Measurements from ENCODE around the gene SHC2. TPM values are rescaled to one million over a fixed set of nuclear protein-coding genes. Genes with fewer than 3 reads are reported as not detected.

The SHC2 gene
- total RNA-seq, 1 experiment from 2014 or later, result 16.6 TPM

- Histone ChIP-seq H3K27ac (ENCODE audit: insufficient read length, low read depth, low read length) (no peak overlapping the region), H2BK120ac (ENCODE audit: low read depth, low read length, poor library complexity, severe bottlenecking) (no peak overlapping the region), H3K9me3 (ENCODE audit: control insufficient read depth, low read depth, low read length) (no peaks in the 10 kb centered on the region), H4K8ac (replicated peaks; ENCODE audit: insufficient read length, low read depth, low read length) (no peak overlapping the region), H2BK12ac (ENCODE audit: insufficient read length, low read depth, low read length) (no peak overlapping the region), H3K9ac (ENCODE audit: extremely low read depth, insufficient read length, low read length) (no peak overlapping the region), H3K18ac (ENCODE audit: insufficient read length, low read depth, low read length) (no peak overlapping the region), H4K5ac (ENCODE audit: insufficient read length, low read depth, low read length) (no peak overlapping the region), H2BK20ac (ENCODE audit: low read depth, low read length, poor library complexity, severe bottlenecking) (no peak overlapping the region), H3K79me2 (ENCODE audit: insufficient read depth, low read length) (no peaks in the 10 kb centered on the region), H2BK5ac (ENCODE audit: insufficient read length, low read length) (no peak overlapping the region), H3K79me1 (ENCODE audit: insufficient read depth, low read depth, low read length, poor library complexity, severe bottlenecking) (no peaks in the 10 kb centered on the region), H3K23me2 (ENCODE audit: insufficient read length, low read depth, low read length, poor library complexity, severe bottlenecking) (peaks cover 5% of the 10 kb centered on the region), H3K27me3 (ENCODE audit: insufficient read depth, low read length) (no peaks in the 10 kb centered on the region; the same call in 1 of the 2 replicates), H4K20me1 (ENCODE audit: control insufficient read depth, insufficient read depth, insufficient read length) (peaks cover 2% of the 10 kb centered on the region), H2AFZ (ENCODE audit: low read length) (no peak overlapping the region), H3T11ph (ENCODE audit: low read length) (no peak overlapping the region), H3K4me2 (ENCODE audit: insufficient read depth, insufficient read length, low read length) (no peak overlapping the region), H2AK5ac (ENCODE audit: insufficient read length, low read length) (no peak overlapping the region), H3K14ac (ENCODE audit: insufficient read depth, low read length) (no peak overlapping the region; the same call in 1 of the 2 replicates), H3K56ac (ENCODE audit: insufficient read length, low read depth, low read length) (no peak overlapping the region), H3K23ac (ENCODE audit: insufficient read length, low read depth, low read length) (no peak overlapping the region), H3K4me1 (ENCODE audit: insufficient read depth, low read length) (no peaks in the 10 kb centered on the region), H3K4ac (ENCODE audit: low read depth, low read length) (no peak overlapping the region), H4K91ac (ENCODE audit: insufficient read length, low read depth, low read length) (no peak overlapping the region), H2BK15ac (ENCODE audit: low read depth, low read length) (no peak overlapping the region)
- WGBS (ENCODE audit: extremely low coverage, insufficient read length, low lambda C conversion rate), result no CpG with 5 or more reads among the region's 41 CpGs
- TF ChIP-seq CTCF (conservative IDR thresholded peaks at IDR 0.05), result no peak
- H3K4me3 Mint-ChIP-seq, result peak overlapping the region; percentile 14 to 53; a peak in 3 of 5 replicates
- 0 out of 7 replicates have a peak, but pooled peaks cover 0 to 2% (median 0%) of the 10 kb centered on the region in 3 experiments for H3K36me3 Mint-ChIP-seq (ENCODE audit: insufficient read depth in 1 of 3, low read depth in 3 of 3)
- H3K27ac Mint-ChIP-seq, result peak overlapping the region in 2 of 3 experiments; percentile 32 to 48; a peak in 1 of 7 replicates
- peak; percentile 27 for DNase-seq
- H3K27me3 Mint-ChIP-seq (ENCODE audit: low read depth), result peaks cover 18% of the 10 kb centered on the region
- peaks cover 6 to 21% of the 10 kb centered on the region in 2 experiments for H3K4me1 Mint-ChIP-seq
- no peaks in the 10 kb centered on the region; a peak in 1 of 5 replicates for H3K9me3 Mint-ChIP-seq
These were observed 54.6 kb downstream of the SHC2 start for GRCh38 chr19:406135-406781.
